ENCODE data around the gene CRACR2B. TPM values are rescaled to one million over a fixed set of nuclear protein-coding genes. Genes with fewer than 3 reads are reported as not detected.

The CRACR2B gene
- total and polyA plus RNA-seq, 10 of the 15 experiments (the other 5 are each of a cell fraction or from before 2014, with no cell fraction given) = 0.10 to 33.7 (median 12.7) TPM

DNA sequence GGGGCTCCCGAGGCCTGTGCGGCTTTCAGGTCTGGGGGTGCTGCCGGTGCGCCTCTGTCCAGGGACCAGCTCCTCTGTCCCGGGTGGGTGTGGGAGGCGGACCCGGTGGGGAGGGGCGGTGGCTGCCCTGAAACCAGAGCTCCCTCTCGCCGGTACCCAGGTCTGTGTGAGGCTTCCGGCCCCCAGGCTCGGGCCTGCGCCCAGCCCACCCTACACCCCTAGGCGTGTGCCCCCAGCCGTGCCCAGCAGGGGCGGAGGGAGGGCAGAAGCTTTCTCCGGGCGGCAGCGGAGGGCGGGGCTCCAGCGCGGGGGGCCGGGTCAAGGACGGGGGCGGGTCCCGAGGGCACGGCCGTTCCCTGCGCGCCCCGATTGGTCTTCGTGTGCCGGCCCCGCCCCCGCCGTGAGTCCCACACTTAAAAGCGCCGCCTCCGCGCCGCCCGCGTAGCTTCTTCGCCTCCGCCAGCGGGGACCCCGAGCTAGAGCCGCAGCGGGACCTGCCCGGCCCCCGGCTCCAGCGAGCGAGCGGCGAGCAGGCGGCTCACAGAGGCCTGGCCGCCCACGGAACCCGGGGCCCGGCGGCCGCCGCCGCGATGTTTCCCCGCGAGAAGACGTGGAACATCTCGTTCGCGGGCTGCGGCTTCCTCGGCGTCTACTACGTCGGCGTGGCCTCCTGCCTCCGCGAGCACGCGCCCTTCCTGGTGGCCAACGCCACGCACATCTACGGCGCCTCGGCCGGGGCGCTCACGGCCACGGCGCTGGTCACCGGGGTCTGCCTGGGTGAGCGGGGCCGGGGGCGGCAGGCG is 8.4 kb upstream of the CRACR2B start:
- in situ Hi-C loops (cut with MboI) = loop anchor here (25.0 kb wide), 1 partner anchor 1568 kb away; the partner anchor contains the start of gene CD81
- ChIA-PET RAD21 (ENCODE audit: unreplicated experiment) (interaction anchor here (0.6 to 1.9 kb wide), 8 partner anchors 10 to 77 kb away, joined by 3 to 13 read pairs (median 3); partner anchors contain the start of genes PIDD1, RPLP2 and TALDO1), SMC1A (ENCODE audit: uncharacterized antibody, unreplicated experiment) (interaction anchor here (0.8 to 1.9 kb wide), 3 partner anchors 9 to 23 kb away, joined by 4 to 5 read pairs (median 5); partner anchors contain the start of genes POLR2L, RPLP2 and TSPAN4), POLR2A (interaction anchor here (0.6 to 4.3 kb wide), 13 partner anchors 8 to 204 kb away, joined by 3 to 33 read pairs (median 7); partner anchors contain the start of genes CD151, CRACR2B, IRF7 and PIDD1), CTCF (interaction anchor here (0.9 to 1.3 kb wide), 3 partner anchors 8 to 24 kb away, joined by 3 to 4 read pairs (median 4); partner anchors contain the start of genes POLR2L and TSPAN4)
- H3K9ac ChIP-seq (ENCODE audit: control insufficient read depth, insufficient read depth, low read length) = peak overlapping the region; percentile 82
- peaks cover 0 to 2% of the 10 kb centered on the region in 2 experiments; a peak in 3 of 4 replicates for H3K36me3 ChIP-seq (ENCODE audit: control insufficient read depth in 2 of 2, insufficient read depth in 2 of 2, low read length in 1 of 2)
- DNase-seq (ENCODE audit: low read depth, low spot score) (no peak), ATAC-seq (peak; percentile 88), FAIRE-seq (peak; percentile 76)
- no TSS peak for BruUV-seq (replicated peaks)
- peak overlapping the region; percentile 82 for H3K4me3 ChIP-seq
- no peaks in the 10 kb centered on the region; the same call in 1 of the 2 replicates for H3K4me1 ChIP-seq (ENCODE audit: control insufficient read depth, insufficient read depth, low read length)
- H3K79me2 ChIP-seq (ENCODE audit: control insufficient read depth, insufficient read depth, low read length) = peaks cover 5% of the 10 kb centered on the region
- no peaks in the 10 kb centered on the region for H3K9me3 ChIP-seq (replicated peaks; ENCODE audit: control insufficient read depth, insufficient read depth, low read length)
- WGBS (ENCODE audit: insufficient coverage, insufficient replicate concordance, low lambda C conversion rate, missing lambda C conversion rate) = 2% methylated on average over 84 of the region's 96 CpGs
- H2AFZ ChIP-seq (ENCODE audit: control insufficient read depth, low read depth, low read length) = peak overlapping the region; percentile 72
- peak overlapping the region; percentile 73 for H3K27ac ChIP-seq (ENCODE audit: control insufficient read depth, insufficient read depth)
- H3K27me3 ChIP-seq (replicated peaks in 1 of 2; ENCODE audit: control insufficient read depth in 2 of 2, insufficient read depth in 2 of 2, low read length in 1 of 2) = no peaks in the 10 kb centered on the region
- H3K4me2 ChIP-seq (ENCODE audit: control insufficient read depth, insufficient read depth) = peak overlapping the region; percentile 83
- intact Hi-C loops (cut with micrococcal nuclease; ENCODE audit: unreplicated experiment) = no loop called here
- H4K20me1 ChIP-seq (ENCODE audit: control insufficient read depth, insufficient read depth) = no peaks in the 10 kb centered on the region; the same call in 1 of the 2 replicates
- TF ChIP-seq NFIC (IDR thresholded peaks at IDR 0.05; ENCODE audit: low read depth, low read length) (no peak), SUZ12 (IDR thresholded peaks at IDR 0.05; ENCODE audit: unreplicated experiment) (no peak), SMARCA5 (IDR thresholded peaks at IDR 0.05) (peak; percentile 83), POLR2AphosphoS2 (IDR thresholded peaks at IDR 0.05; ENCODE audit: low read depth, low read length) (peak; percentile 95), LARP7 (IDR thresholded peaks at IDR 0.05) (peak; percentile 94), FOS (IDR thresholded peaks at IDR 0.05; ENCODE audit: borderline replicate concordance, extremely low read depth, insufficient read length) (no peak), FOXK2 (IDR thresholded peaks at IDR 0.05) (no peak), RELA (IDR thresholded peaks at IDR 0.05; ENCODE audit: borderline replicate concordance, partially characterized antibody) (peak; percentile 50), YY1 (IDR thresholded peaks at IDR 0.05; ENCODE audit: low read depth, low read length) (0 out of 2 replicates have a peak, but pooled peaks have one; percentile 21), HCFC1 (IDR thresholded peaks at IDR 0.05; ENCODE audit: low read length) (no peak), HDAC2 (IDR thresholded peaks at IDR 0.05) (no peak), SP1 (IDR thresholded peaks at IDR 0.05; ENCODE audit: low read depth, low read length) (peak; percentile 31), DPF2 (IDR thresholded peaks at IDR 0.05) (peak; percentile 86), ZNF207 (IDR thresholded peaks at IDR 0.05; ENCODE audit: borderline replicate concordance) (peak; percentile 71; the same call in 1 of the 2 replicates)
- TF ChIP-seq, protein P1, sequence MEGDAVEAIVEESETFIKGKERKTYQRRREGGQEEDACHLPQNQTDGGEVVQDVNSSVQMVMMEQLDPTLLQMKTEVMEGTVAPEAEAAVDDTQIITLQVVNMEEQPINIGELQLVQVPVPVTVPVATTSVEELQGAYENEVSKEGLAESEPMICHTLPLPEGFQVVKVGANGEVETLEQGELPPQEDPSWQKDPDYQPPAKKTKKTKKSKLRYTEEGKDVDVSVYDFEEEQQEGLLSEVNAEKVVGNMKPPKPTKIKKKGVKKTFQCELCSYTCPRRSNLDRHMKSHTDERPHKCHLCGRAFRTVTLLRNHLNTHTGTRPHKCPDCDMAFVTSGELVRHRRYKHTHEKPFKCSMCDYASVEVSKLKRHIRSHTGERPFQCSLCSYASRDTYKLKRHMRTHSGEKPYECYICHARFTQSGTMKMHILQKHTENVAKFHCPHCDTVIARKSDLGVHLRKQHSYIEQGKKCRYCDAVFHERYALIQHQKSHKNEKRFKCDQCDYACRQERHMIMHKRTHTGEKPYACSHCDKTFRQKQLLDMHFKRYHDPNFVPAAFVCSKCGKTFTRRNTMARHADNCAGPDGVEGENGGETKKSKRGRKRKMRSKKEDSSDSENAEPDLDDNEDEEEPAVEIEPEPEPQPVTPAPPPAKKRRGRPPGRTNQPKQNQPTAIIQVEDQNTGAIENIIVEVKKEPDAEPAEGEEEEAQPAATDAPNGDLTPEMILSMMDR (IDR thresholded peaks at IDR 0.05 in 2 of 3, conservative IDR thresholded peaks at IDR 0.05 in 1 of 3; ENCODE audit: control insufficient read depth in 2 of 3, extremely low read depth in 1 of 3, insufficient read depth in 1 of 3, low read depth in 3 of 3, low read length in 3 of 3) = peak in 1 of 3 experiments; percentile 26; a peak in 1 of 6 replicates
- TF ChIP-seq, protein P2, sequence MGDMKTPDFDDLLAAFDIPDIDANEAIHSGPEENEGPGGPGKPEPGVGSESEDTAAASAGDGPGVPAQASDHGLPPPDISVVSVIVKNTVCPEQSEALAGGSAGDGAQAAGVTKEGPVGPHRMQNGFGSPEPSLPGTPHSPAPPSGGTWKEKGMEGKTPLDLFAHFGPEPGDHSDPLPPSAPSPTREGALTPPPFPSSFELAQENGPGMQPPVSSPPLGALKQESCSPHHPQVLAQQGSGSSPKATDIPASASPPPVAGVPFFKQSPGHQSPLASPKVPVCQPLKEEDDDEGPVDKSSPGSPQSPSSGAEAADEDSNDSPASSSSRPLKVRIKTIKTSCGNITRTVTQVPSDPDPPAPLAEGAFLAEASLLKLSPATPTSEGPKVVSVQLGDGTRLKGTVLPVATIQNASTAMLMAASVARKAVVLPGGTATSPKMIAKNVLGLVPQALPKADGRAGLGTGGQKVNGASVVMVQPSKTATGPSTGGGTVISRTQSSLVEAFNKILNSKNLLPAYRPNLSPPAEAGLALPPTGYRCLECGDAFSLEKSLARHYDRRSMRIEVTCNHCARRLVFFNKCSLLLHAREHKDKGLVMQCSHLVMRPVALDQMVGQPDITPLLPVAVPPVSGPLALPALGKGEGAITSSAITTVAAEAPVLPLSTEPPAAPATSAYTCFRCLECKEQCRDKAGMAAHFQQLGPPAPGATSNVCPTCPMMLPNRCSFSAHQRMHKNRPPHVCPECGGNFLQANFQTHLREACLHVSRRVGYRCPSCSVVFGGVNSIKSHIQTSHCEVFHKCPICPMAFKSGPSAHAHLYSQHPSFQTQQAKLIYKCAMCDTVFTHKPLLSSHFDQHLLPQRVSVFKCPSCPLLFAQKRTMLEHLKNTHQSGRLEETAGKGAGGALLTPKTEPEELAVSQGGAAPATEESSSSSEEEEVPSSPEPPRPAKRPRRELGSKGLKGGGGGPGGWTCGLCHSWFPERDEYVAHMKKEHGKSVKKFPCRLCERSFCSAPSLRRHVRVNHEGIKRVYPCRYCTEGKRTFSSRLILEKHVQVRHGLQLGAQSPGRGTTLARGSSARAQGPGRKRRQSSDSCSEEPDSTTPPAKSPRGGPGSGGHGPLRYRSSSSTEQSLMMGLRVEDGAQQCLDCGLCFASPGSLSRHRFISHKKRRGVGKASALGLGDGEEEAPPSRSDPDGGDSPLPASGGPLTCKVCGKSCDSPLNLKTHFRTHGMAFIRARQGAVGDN (IDR thresholded peaks at IDR 0.05) = peak; percentile 88
